Natural killer cell (primary cell): Measurements from ENCODE around the gene GAP43. TPM values are rescaled to one million over a fixed set of nuclear protein-coding genes. Genes with fewer than 3 reads are reported as not detected.

Experiments
- ATAC-seq, 3 donors: fragments of 150-1000 bp in 2 of 3; fragments of 200-7000 bp in 1 of 3; cut with Tn5 transposase; 1 replicate in 1 of 3; 2 replicates in 2 of 3; pipeline ENCODE4 v1.10.0; 2021; ENCODE audit warnings: mild to moderate bottlenecking in 2 of 3, moderate library complexity in 2 of 3
- DNase-seq, 2 donors: peaks; one replicate each; pipeline versions ENCODE4 v3.0.0 to v3.0.0-alpha.2; 2013 to 2021; ENCODE audit warnings: mixed read lengths in 1 of 2
- H3K27ac ChIP-seq: one replicate; pipeline ENCODE4 v1.5.1; 2013; ENCODE audit warnings: mild to moderate bottlenecking, low read length
- H3K27me3 ChIP-seq: one replicate; pipeline ENCODE4 v1.6.1; 2013; ENCODE audit warnings: low read length; ENCODE audit not compliant: control insufficient read depth, insufficient read depth
- H3K36me3 ChIP-seq: one replicate; pipeline ENCODE4 v1.6.1; 2013; ENCODE audit warnings: low read length; ENCODE audit not compliant: control insufficient read depth, insufficient read depth
- H3K4me1 ChIP-seq: one replicate; pipeline ENCODE4 v1.6.1; 2013; ENCODE audit warnings: low read length; ENCODE audit not compliant: control insufficient read depth, insufficient read depth
- H3K4me3 ChIP-seq: one replicate; pipeline ENCODE4 v1.5.1; 2013; ENCODE audit warnings: low read length
- H3K9me3 ChIP-seq: one replicate; pipeline ENCODE4 v1.6.1; 2013; ENCODE audit warnings: low read length; ENCODE audit not compliant: control insufficient read depth, insufficient read depth
- H3K27ac Mint-ChIP-seq, 2 donors: one replicate each; pipeline ENCODE4 v1.8.0; 2022; ENCODE audit warnings: mild to moderate bottlenecking in 2 of 2, mixed read lengths in 2 of 2, moderate library complexity in 1 of 2
- H3K27me3 Mint-ChIP-seq, 2 donors: one replicate each; pipeline ENCODE4 v1.8.0; 2022; ENCODE audit warnings: low read depth in 2 of 2, mixed read lengths in 2 of 2
- H3K36me3 Mint-ChIP-seq: one replicate; pipeline ENCODE4 v1.8.0; 2022; ENCODE audit warnings: mixed read lengths
- H3K4me1 Mint-ChIP-seq, 2 donors: one replicate each; pipeline ENCODE4 v1.8.0; 2022; ENCODE audit warnings: mixed read lengths in 2 of 2
- H3K4me3 Mint-ChIP-seq: one replicate; pipeline ENCODE4 v1.8.0; 2022; ENCODE audit warnings: mild to moderate bottlenecking, moderate library complexity, mixed read lengths
- H3K9me3 Mint-ChIP-seq, 2 donors: one replicate each; pipeline ENCODE4 v1.8.0; 2022; ENCODE audit warnings: mixed read lengths in 2 of 2
- WGBS: methylation state at CpG from one replicate; pipeline ENCODE4 v1.1.7; 2013; ENCODE audit warnings: missing lambda C conversion rate; ENCODE audit not compliant: insufficient coverage; 5-methylcytosine and 5-hydroxymethylcytosine counted together
- intact Hi-C: fragments of 100-400 bp; cut with micrococcal nuclease; formaldehyde crosslinking; loops from one replicate; pipeline ENCODE4 v1.14.2; 2022
- total RNA-seq, 4 donors: library from RNA; stranded (reverse); fragments of 120-200 nt in 1 of 4; gene quantifications; one replicate each; pipeline versions ENCODE4 v1.2.3 to v1.2.4, GENCODE V29; 2013 to 2022
- TF ChIP-seq, protein P1 (sequence below): fragments of 200-600 bp; IDR thresholded peaks from one replicate; pipeline ENCODE4 v1.8.0; 2022; ENCODE audit warnings: antibody characterized with exemption

Gene GAP43
- total RNA-seq, 3 donors from 2014 or later (not counting 1 experiment from before 2014, with no cell fraction given): 0.14 TPM; not detected in 2

DNA sequence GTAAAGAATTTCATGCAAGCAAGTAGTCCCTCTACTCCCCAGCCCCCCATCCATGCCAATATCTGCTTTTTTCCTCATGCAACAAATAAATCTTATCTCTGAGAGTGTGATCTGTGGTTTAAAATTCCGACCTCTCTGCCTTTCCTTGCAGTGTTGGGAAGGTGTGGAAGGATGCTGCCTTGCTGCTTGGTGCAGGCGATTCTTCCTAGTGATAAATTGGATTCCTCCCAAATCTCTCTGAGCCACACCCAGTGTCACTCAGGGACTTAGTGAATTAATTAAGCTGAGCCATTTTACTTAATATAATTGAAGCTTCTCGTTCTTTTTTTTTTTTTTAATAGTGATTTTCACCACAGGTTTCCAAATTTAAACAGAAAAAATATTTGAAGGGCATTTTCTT lies 3.4 kb downstream of the GAP43 start:
- intact Hi-C loops: no loop called here
- H3K36me3 ChIP-seq: no peaks in the 10 kb centered on the region
- 67% methylated on average over 1 of the region's 3 CpGs for WGBS
- ATAC-seq (no peak), DNase-seq (no peak)
- Mint-ChIP-seq H3K4me3 (no peak overlapping the region), H3K9me3 (no peaks in the 10 kb centered on the region), H3K4me1 (peaks cover 0 to 7% of the 10 kb centered on the region in 2 donors), H3K27ac (no peak overlapping the region), H3K36me3 (no peaks in the 10 kb centered on the region), H3K27me3 (peaks cover 23 to 49% of the 10 kb centered on the region in 2 donors)
- H3K4me1 ChIP-seq: no peaks in the 10 kb centered on the region
- peaks cover 10% of the 10 kb centered on the region for H3K27me3 ChIP-seq
- no peak overlapping the region for H3K27ac ChIP-seq
- TF ChIP-seq, protein P1, sequence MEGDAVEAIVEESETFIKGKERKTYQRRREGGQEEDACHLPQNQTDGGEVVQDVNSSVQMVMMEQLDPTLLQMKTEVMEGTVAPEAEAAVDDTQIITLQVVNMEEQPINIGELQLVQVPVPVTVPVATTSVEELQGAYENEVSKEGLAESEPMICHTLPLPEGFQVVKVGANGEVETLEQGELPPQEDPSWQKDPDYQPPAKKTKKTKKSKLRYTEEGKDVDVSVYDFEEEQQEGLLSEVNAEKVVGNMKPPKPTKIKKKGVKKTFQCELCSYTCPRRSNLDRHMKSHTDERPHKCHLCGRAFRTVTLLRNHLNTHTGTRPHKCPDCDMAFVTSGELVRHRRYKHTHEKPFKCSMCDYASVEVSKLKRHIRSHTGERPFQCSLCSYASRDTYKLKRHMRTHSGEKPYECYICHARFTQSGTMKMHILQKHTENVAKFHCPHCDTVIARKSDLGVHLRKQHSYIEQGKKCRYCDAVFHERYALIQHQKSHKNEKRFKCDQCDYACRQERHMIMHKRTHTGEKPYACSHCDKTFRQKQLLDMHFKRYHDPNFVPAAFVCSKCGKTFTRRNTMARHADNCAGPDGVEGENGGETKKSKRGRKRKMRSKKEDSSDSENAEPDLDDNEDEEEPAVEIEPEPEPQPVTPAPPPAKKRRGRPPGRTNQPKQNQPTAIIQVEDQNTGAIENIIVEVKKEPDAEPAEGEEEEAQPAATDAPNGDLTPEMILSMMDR: no peak
- H3K9me3 ChIP-seq: no peaks in the 10 kb centered on the region
- no peak overlapping the region for H3K4me3 ChIP-seq

GRCh38 chr3:115627180-115628074 lies 4.1 kb downstream of the GAP43 start:
- H3K27me3 ChIP-seq: peaks cover 10% of the 10 kb centered on the region
- no peaks in the 10 kb centered on the region for H3K9me3 ChIP-seq
- ATAC-seq (no peak), DNase-seq (no peak)
- H3K4me3 ChIP-seq: no peak overlapping the region
- intact Hi-C loops: no loop called here
- no peak overlapping the region for H3K27ac Mint-ChIP-seq
- H3K4me1 Mint-ChIP-seq: peaks cover 0 to 7% of the 10 kb centered on the region in 2 donors
- no peak overlapping the region for H3K4me3 Mint-ChIP-seq
- no peak overlapping the region for H3K27ac ChIP-seq
- TF ChIP-seq, protein P1: no peak
- H3K9me3 Mint-ChIP-seq: no peaks in the 10 kb centered on the region
- no peaks in the 10 kb centered on the region for H3K36me3 ChIP-seq
- no peaks in the 10 kb centered on the region for H3K36me3 Mint-ChIP-seq
- no peaks in the 10 kb centered on the region for H3K4me1 ChIP-seq
- H3K27me3 Mint-ChIP-seq: peaks cover 25 to 41% of the 10 kb centered on the region in 2 donors
- 7% methylated on average over 1 of the region's 3 CpGs for WGBS

DNA sequence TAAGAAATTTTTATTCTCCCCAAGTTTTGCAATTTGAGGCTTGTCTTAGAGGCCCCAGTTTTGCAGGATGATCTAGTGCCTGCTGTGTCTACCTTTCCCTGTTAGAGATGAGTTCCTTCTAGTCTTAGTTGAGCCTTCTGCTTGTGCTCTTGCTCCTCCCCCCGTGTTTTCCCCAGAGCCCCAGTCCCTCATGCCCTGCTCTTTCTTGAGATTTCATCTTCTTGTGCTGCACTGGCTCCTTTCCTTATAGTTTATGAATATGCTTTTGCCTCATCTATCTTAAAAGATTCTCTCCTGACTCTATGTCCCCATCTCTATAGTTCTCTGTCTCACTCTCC lies 4.7 kb downstream of the GAP43 start:
- H3K27me3 Mint-ChIP-seq: peaks cover 26 to 40% of the 10 kb centered on the region in 2 donors
- ATAC-seq: no peak
- H3K27me3 ChIP-seq: peaks cover 10% of the 10 kb centered on the region
- no peaks in the 10 kb centered on the region for H3K36me3 Mint-ChIP-seq
- H3K27ac Mint-ChIP-seq: no peak overlapping the region
- H3K36me3 ChIP-seq: no peaks in the 10 kb centered on the region
- H3K4me1 ChIP-seq: no peaks in the 10 kb centered on the region
- H3K4me3 Mint-ChIP-seq: no peak overlapping the region
- H3K9me3 Mint-ChIP-seq: no peaks in the 10 kb centered on the region
- H3K4me3 ChIP-seq: no peak overlapping the region
- intact Hi-C loops: no loop called here
- H3K27ac ChIP-seq: no peak overlapping the region
- WGBS: 38% methylated on average over 1 of the region's 1 CpG
- peaks cover 0 to 4% of the 10 kb centered on the region in 2 donors for H3K4me1 Mint-ChIP-seq
- H3K9me3 ChIP-seq: no peaks in the 10 kb centered on the region
- TF ChIP-seq, protein P1: no peak
- DNase-seq: no peak

DNA sequence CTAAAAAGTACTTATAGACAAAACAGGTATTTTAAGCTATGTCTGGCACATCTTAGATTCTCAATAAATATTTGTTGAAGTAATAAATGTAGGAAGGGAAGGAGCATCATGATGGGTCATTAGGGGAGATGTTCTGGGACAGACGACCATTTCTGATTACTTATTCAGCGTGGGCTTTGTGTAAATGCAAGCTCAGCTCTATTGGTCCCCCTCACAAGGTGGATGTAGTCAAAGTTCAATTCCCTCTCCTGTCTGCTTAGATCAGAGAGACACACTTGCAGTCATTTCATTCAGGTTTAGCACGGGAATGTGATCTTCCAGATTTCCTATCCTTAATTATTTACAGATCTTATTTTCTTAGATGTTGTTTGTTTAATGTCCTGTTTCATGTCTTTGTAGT lies 7.5 kb downstream of the GAP43 start:
- Mint-ChIP-seq H3K36me3 (no peaks in the 10 kb centered on the region), H3K4me3 (no peak overlapping the region), H3K27ac (no peak overlapping the region), H3K27me3 (peaks cover 11 to 19% of the 10 kb centered on the region in 2 donors), H3K4me1 (no peaks in the 10 kb centered on the region), H3K9me3 (no peaks in the 10 kb centered on the region)
- no peak for DNase-seq
- intact Hi-C loops: no loop called here
- WGBS: 85% methylated on average over 2 of the region's 3 CpGs
- no peak overlapping the region for H3K4me3 ChIP-seq
- no peaks in the 10 kb centered on the region for H3K36me3 ChIP-seq
- peaks cover 8% of the 10 kb centered on the region for H3K27me3 ChIP-seq
- TF ChIP-seq, protein P1: no peak
- H3K4me1 ChIP-seq: no peaks in the 10 kb centered on the region
- H3K27ac ChIP-seq: no peak overlapping the region
- ATAC-seq: no peak
- no peaks in the 10 kb centered on the region for H3K9me3 ChIP-seq
